ENCODE measurements around the gene COX4I1.

COX4I1 gene

DNA sequence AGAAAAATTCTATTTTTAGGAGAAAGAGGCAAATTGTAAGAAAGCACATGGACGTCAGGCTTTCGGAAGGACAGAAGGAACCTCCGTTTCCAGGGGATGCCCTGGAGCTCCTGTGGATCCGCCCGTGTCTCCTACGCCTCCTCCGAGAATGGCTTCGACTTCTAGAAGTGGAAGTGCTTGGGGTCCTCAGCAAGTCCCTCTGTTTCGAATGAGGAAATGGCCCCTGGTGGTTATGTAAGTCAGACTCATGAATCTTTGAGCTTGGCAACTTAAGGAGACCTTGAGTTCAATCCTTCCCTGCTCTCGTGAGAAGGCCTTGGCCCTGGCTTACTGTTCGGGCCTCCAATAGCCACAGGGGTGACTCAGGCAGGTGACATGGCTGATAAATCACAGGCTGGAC, 38.9 kb downstream of the COX4I1 start:
- Histone ChIP-seq H3K4me1 (ENCODE audit: insufficient read depth, low read length, poor library complexity, severe bottlenecking) (no peaks in the 10 kb centered on the region), H3K4me3 (ENCODE audit: low read length, poor library complexity, severe bottlenecking) (no peak overlapping the region), H2AFZ (ENCODE audit: low read length) (no peak overlapping the region), H3K4me2 (ENCODE audit: low read depth, low read length, poor library complexity, severe bottlenecking) (no peak overlapping the region), H3K9me3 (ENCODE audit: insufficient read depth, low read depth, low read length) (peaks cover 4% of the 10 kb centered on the region; the same call in 1 of the 2 replicates), H3K36me3 (ENCODE audit: insufficient read depth, low read length) (no peaks in the 10 kb centered on the region), H3K9me2 (replicated peaks; ENCODE audit: low read depth, low read length) (no peaks in the 10 kb centered on the region), H4K20me1 (ENCODE audit: insufficient read depth, low read length, poor library complexity, severe bottlenecking) (no peaks in the 10 kb centered on the region), H3K9ac (ENCODE audit: low read depth, low read length, poor library complexity, severe bottlenecking) (no peak overlapping the region), H3F3A (ENCODE audit: low read depth) (no peaks in the 10 kb centered on the region), H3K27me3 (ENCODE audit: insufficient read depth, low read length, poor library complexity, severe bottlenecking) (no peaks in the 10 kb centered on the region), H3K79me2 (ENCODE audit: insufficient read depth, low read length) (no peaks in the 10 kb centered on the region)
- TF ChIP-seq EZH2phosphoT487 (IDR thresholded peaks at IDR 0.05; ENCODE audit: borderline replicate concordance): no peak
- TF ChIP-seq, protein P1, sequence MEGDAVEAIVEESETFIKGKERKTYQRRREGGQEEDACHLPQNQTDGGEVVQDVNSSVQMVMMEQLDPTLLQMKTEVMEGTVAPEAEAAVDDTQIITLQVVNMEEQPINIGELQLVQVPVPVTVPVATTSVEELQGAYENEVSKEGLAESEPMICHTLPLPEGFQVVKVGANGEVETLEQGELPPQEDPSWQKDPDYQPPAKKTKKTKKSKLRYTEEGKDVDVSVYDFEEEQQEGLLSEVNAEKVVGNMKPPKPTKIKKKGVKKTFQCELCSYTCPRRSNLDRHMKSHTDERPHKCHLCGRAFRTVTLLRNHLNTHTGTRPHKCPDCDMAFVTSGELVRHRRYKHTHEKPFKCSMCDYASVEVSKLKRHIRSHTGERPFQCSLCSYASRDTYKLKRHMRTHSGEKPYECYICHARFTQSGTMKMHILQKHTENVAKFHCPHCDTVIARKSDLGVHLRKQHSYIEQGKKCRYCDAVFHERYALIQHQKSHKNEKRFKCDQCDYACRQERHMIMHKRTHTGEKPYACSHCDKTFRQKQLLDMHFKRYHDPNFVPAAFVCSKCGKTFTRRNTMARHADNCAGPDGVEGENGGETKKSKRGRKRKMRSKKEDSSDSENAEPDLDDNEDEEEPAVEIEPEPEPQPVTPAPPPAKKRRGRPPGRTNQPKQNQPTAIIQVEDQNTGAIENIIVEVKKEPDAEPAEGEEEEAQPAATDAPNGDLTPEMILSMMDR (conservative IDR thresholded peaks at IDR 0.05; ENCODE audit: low read length): no peak

DNA sequence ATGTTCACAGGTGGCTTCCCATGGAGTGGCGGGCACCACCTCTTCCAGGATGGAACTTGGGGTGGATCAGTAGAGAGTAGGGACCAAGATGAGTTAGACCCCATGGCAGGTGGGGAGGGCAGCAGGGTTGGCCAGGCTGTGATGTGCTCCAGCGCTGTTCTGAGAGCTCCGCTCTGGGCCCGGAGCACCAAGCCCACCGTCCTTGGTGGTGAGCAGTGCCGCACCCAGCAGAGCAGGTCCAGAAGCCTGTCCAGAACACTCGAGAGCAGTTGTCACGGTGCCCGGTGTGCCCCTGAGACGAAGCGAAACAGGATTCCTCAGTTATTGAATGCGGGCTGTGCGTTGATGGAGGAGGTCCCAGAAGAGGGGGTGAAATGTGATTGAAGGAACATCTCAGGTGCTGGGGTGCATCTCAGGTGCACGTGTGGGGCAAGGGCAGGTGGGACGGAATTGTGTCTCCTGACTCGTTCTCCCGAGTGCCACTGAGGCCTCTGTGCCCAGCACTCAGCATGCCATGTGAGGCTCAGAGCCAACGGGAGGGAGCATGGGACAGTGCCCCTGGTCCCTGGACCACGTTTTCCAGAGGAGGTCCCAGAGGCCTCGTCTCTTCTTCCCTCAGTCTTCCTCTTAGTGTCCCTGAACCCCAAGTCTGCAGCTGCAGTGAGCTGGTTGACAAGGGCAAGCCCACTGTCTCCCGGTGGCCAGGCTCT, 39.5 kb downstream of the COX4I1 start:
- Histone ChIP-seq H3K4me2 (ENCODE audit: low read depth, low read length, poor library complexity, severe bottlenecking) (no peak overlapping the region), H3K9ac (ENCODE audit: low read depth, low read length, poor library complexity, severe bottlenecking) (no peak overlapping the region)

DNA sequence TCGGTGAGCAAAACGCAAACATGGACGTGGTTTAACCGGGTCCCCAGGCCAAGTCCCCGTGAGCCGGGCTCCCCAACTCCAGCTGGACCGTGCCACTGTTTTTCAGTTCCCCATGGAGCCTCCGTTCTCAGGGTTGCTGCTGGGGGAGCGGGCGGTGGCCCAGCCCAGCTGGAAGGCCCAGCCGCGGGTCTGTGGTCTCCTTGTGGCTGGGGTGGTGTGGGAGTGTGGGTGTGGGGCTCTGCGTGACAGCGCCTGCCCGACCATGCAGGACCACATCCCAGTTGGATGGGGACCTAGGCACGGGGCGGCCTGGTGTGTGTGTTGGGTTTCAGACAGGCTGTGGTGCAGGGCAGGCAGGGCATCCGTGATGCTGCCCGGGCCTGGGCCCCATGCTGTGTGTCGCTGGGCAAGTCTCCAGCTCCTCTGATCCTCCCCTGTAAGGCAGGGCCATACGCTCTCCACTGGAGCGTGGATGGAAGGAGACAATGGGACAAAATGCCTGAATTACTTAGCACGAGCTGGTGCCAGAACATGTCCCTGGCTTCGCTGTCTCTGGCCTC, 40.3 kb downstream of the COX4I1 start:
- H3K4me3 ChIP-seq (ENCODE audit: low read length, poor library complexity, severe bottlenecking): no peak overlapping the region
- H4K20me1 ChIP-seq (ENCODE audit: insufficient read depth, low read length, poor library complexity, severe bottlenecking): no peaks in the 10 kb centered on the region
- no peak overlapping the region for H3K9ac ChIP-seq (ENCODE audit: low read depth, low read length, poor library complexity, severe bottlenecking)
- H3K79me2 ChIP-seq (ENCODE audit: insufficient read depth, low read length): no peaks in the 10 kb centered on the region
- H2AFZ ChIP-seq (ENCODE audit: low read length): no peak overlapping the region
- H3K4me2 ChIP-seq (ENCODE audit: low read depth, low read length, poor library complexity, severe bottlenecking): no peak overlapping the region
- H3K27me3 ChIP-seq (ENCODE audit: insufficient read depth, low read length, poor library complexity, severe bottlenecking): no peaks in the 10 kb centered on the region
- H3K9me3 ChIP-seq (ENCODE audit: insufficient read depth, low read depth, low read length): peaks cover 4% of the 10 kb centered on the region; the same call in 1 of the 2 replicates
- H3K36me3 ChIP-seq (ENCODE audit: insufficient read depth, low read length): no peaks in the 10 kb centered on the region
- no peaks in the 10 kb centered on the region for H3K9me2 ChIP-seq (replicated peaks; ENCODE audit: low read depth, low read length)
- no peaks in the 10 kb centered on the region for H3F3A ChIP-seq (ENCODE audit: low read depth)
- no peaks in the 10 kb centered on the region for H3K4me1 ChIP-seq (ENCODE audit: insufficient read depth, low read length, poor library complexity, severe bottlenecking)
- TF ChIP-seq EZH2phosphoT487 (IDR thresholded peaks at IDR 0.05; ENCODE audit: borderline replicate concordance): no peak
- TF ChIP-seq, protein P1 (conservative IDR thresholded peaks at IDR 0.05; ENCODE audit: low read length): no peak

More for the DNA sequence above, 39.5 kb downstream of the COX4I1 start:
- H3K4me3 ChIP-seq (ENCODE audit: low read length, poor library complexity, severe bottlenecking): no peak overlapping the region
- no peaks in the 10 kb centered on the region for H3F3A ChIP-seq (ENCODE audit: low read depth)
- no peaks in the 10 kb centered on the region for H3K36me3 ChIP-seq (ENCODE audit: insufficient read depth, low read length)
- H2AFZ ChIP-seq (ENCODE audit: low read length): no peak overlapping the region
- no peaks in the 10 kb centered on the region for H4K20me1 ChIP-seq (ENCODE audit: insufficient read depth, low read length, poor library complexity, severe bottlenecking)
- no peaks in the 10 kb centered on the region for H3K79me2 ChIP-seq (ENCODE audit: insufficient read depth, low read length)
- no peaks in the 10 kb centered on the region for H3K27me3 ChIP-seq (ENCODE audit: insufficient read depth, low read length, poor library complexity, severe bottlenecking)
- H3K4me1 ChIP-seq (ENCODE audit: insufficient read depth, low read length, poor library complexity, severe bottlenecking): no peaks in the 10 kb centered on the region
- peaks cover 4% of the 10 kb centered on the region; the same call in 1 of the 2 replicates for H3K9me3 ChIP-seq (ENCODE audit: insufficient read depth, low read depth, low read length)
- no peaks in the 10 kb centered on the region for H3K9me2 ChIP-seq (replicated peaks; ENCODE audit: low read depth, low read length)
- TF ChIP-seq, protein P1 (conservative IDR thresholded peaks at IDR 0.05; ENCODE audit: low read length): no peak
- TF ChIP-seq EZH2phosphoT487 (IDR thresholded peaks at IDR 0.05; ENCODE audit: borderline replicate concordance): no peak

Data from Loucy (cell line).